Stimulated activated CD4-positive, alpha-beta T cell treated with anti-CD3 and anti-CD28 coated beads, Interleukin-1b, Interleukin-23, amount 100 ng/mL, for 24 hours (primary cell): ENCODE data around the gene SBK1.
"Not testable (repeated sequence)": the region's sequence is repeated elsewhere in the genome, so short reads cannot be mapped to it uniquely, and the experiment has no call there.

Source experiments
- DNase-seq, 4 experiments: peaks; one replicate each; pipeline ENCODE4 v3.0.0-alpha.2; 2020; ENCODE audit warnings: low read depth in 4 of 4, low spot score in 1 of 4

The SBK1 gene

GRCh38 chr16:28291651-28292626, at the start of gene SBK1:
SBK1 (plus strand) TSS chr16:28292525; CDS start chr16:28317392, 24,867 bp downstream.
- peak; percentile 49 to 71 (median 62) for DNase-seq

GRCh38 chr16:28249483-28249882, 42.8 kb upstream of the SBK1 start:
- DNase-seq = not testable (repeated sequence)

GRCh38 chr16:28250999-28251398, 41.3 kb upstream of the SBK1 start:
- no peak for DNase-seq

GRCh38 chr16:28254158-28254557, 38.2 kb upstream of the SBK1 start:
- DNase-seq = no peak

- no peak for DNase-seq
These were observed 36.5 kb upstream of the SBK1 start for GRCh38 chr16:28255838-28256237.

- DNase-seq = no peak
These were observed 35.1 kb upstream of the SBK1 start for GRCh38 chr16:28257256-28257655.

GRCh38 chr16:28258567-28258966, 33.8 kb upstream of the SBK1 start:
- DNase-seq = no peak

GRCh38 chr16:28259091-28259780, 33.1 kb upstream of the SBK1 start:
- no peak for DNase-seq

GRCh38 chr16:28259781-28260150, 32.6 kb upstream of the SBK1 start:
- no peak for DNase-seq

GRCh38 chr16:28260193-28260592, 32.1 kb upstream of the SBK1 start:
- DNase-seq = no peak

GRCh38 chr16:28261942-28262341, 30.4 kb upstream of the SBK1 start:
- DNase-seq = no peak

- no peak for DNase-seq
These were observed 29.0 kb upstream of the SBK1 start for GRCh38 chr16:28263305-28263704.

GRCh38 chr16:28264656-28265055, 27.7 kb upstream of the SBK1 start:
- DNase-seq = no peak

GRCh38 chr16:28265822-28266221, 26.5 kb upstream of the SBK1 start:
- DNase-seq = no peak

GRCh38 chr16:28267356-28267755, 25.0 kb upstream of the SBK1 start:
- no peak for DNase-seq

- no peak for DNase-seq
These were observed 18.8 kb upstream of the SBK1 start for GRCh38 chr16:28273511-28273910.

GRCh38 chr16:28274676-28275075, 17.6 kb upstream of the SBK1 start:
- DNase-seq = no peak

GRCh38 chr16:28276301-28276700, 16.0 kb upstream of the SBK1 start:
- no peak for DNase-seq

GRCh38 chr16:28277537-28278388, 14.6 kb upstream of the SBK1 start:
- peak; percentile 71 to 81 (median 80) for DNase-seq

GRCh38 chr16:28279006-28279405, 13.3 kb upstream of the SBK1 start:
- no peak for DNase-seq
